ENCODE measurements around the gene FGF21.
"Not testable (repeated sequence)": the region's sequence is repeated elsewhere in the genome, so short reads cannot be mapped to it uniquely, and the experiment has no call there.

Gene FGF21

GRCh38 chr19:48751845-48752495, 3.4 kb upstream of the FGF21 start:
- no peak for DNase-seq (ENCODE audit: extremely low read depth in 1 of 2, low read depth in 1 of 2)

- peak in 1 of 2 donors; percentile 17 for DNase-seq (ENCODE audit: extremely low read depth in 1 of 2, low read depth in 1 of 2)
Observed at GRCh38 chr19:48752496-48753365, 2.6 kb upstream of the FGF21 start, which contains the start of gene FUT1. FUT1 (minus strand) TSS chr19:48752641; CDS start chr19:48751281, 1,360 bp downstream.

GRCh38 chr19:48755787-48756186, 463 bp downstream of the FGF21 start:
- no peak for DNase-seq (ENCODE audit: extremely low read depth in 1 of 2, low read depth in 1 of 2)

- DNase-seq (ENCODE audit: extremely low read depth in 1 of 2, low read depth in 1 of 2): no peak
Observed at GRCh38 chr19:48756212-48756611, 888 bp downstream of the FGF21 start.

GRCh38 chr19:48756686-48757085, 1.4 kb downstream of the FGF21 start:
- no peak for DNase-seq (ENCODE audit: extremely low read depth in 1 of 2, low read depth in 1 of 2)

GRCh38 chr19:48757089-48757675, 1.9 kb downstream of the FGF21 start:
- DNase-seq (ENCODE audit: extremely low read depth in 1 of 2, low read depth in 1 of 2): no peak

- DNase-seq (ENCODE audit: extremely low read depth in 1 of 2, low read depth in 1 of 2): no peak
Observed at GRCh38 chr19:48757741-48758144, 2.4 kb downstream of the FGF21 start.

- DNase-seq (ENCODE audit: extremely low read depth in 1 of 2, low read depth in 1 of 2): peak in 1 of 2 donors; percentile 17
Observed at GRCh38 chr19:48760504-48761205, 5.3 kb downstream of the FGF21 start.

GRCh38 chr19:48765816-48766215, 10.5 kb downstream of the FGF21 start:
- not testable (repeated sequence) for DNase-seq (ENCODE audit: extremely low read depth in 1 of 2, low read depth in 1 of 2)

- not testable (repeated sequence) for DNase-seq (ENCODE audit: extremely low read depth in 1 of 2, low read depth in 1 of 2)
Observed at GRCh38 chr19:48768171-48768753, 12.9 kb downstream of the FGF21 start.

GRCh38 chr19:48768994-48769713, 13.8 kb downstream of the FGF21 start:
- no peak for DNase-seq (ENCODE audit: extremely low read depth in 1 of 2, low read depth in 1 of 2)

GRCh38 chr19:48770266-48770665, 14.9 kb downstream of the FGF21 start:
- no peak for DNase-seq (ENCODE audit: extremely low read depth in 1 of 2, low read depth in 1 of 2)

GRCh38 chr19:48770734-48771472, 15.6 kb downstream of the FGF21 start:
- DNase-seq (ENCODE audit: extremely low read depth in 1 of 2, low read depth in 1 of 2): no peak

GRCh38 chr19:48772503-48772953, 17.2 kb downstream of the FGF21 start:
- no peak for DNase-seq (ENCODE audit: extremely low read depth in 1 of 2, low read depth in 1 of 2)

GRCh38 chr19:48777139-48777538, 21.8 kb downstream of the FGF21 start:
- DNase-seq (ENCODE audit: extremely low read depth in 1 of 2, low read depth in 1 of 2): no peak

GRCh38 chr19:48777720-48778119, 22.4 kb downstream of the FGF21 start:
- DNase-seq (ENCODE audit: extremely low read depth in 1 of 2, low read depth in 1 of 2): no peak

- no peak for DNase-seq (ENCODE audit: extremely low read depth in 1 of 2, low read depth in 1 of 2)
Observed at GRCh38 chr19:48779636-48780035, 24.3 kb downstream of the FGF21 start.

GRCh38 chr19:48780631-48781391, 25.5 kb downstream of the FGF21 start:
- no peak for DNase-seq (ENCODE audit: extremely low read depth in 1 of 2, low read depth in 1 of 2)

- no peak for DNase-seq (ENCODE audit: extremely low read depth in 1 of 2, low read depth in 1 of 2)
Observed at GRCh38 chr19:48784527-48784926, 29.2 kb downstream of the FGF21 start.
